ENCODE measurements around the gene OAT.

The OAT gene

DNA sequence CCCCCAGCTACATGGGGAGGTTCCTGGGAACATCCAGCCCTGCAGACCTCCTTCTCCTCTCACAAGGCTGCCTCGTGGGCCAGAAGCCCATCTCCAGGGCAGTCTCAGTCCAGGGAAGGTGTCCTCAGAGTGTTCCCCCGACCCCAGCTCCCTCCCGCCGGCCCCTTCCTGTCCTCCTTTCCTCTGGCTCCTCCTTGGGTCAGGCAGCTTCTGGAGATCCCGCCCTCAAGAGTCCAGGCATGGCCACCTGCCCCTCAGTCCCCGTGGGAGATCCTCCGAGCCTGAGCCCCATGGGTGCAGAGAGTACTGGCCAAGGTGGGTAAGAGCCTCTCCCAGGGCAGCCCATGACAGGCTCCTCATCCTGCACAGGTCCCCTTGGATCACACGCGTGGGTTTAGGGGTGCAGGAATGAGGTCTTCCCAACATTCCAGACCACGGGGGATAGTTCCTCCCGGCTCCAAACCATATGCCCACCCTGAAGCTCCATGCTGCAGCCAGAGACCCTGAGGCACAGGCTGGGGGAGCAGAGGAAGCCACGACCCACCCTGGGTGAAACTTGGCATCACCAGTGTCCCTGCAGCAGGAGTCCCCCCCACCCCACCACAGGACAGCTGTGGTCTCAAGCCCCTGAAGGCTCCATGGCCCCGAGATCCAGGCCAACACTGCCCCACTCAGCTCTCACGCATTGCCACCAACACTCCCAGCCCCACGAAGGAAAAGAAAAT is 65.5 kb downstream of the OAT start:
- DNase-seq (ENCODE audit: low spot score) = no peak

DNA sequence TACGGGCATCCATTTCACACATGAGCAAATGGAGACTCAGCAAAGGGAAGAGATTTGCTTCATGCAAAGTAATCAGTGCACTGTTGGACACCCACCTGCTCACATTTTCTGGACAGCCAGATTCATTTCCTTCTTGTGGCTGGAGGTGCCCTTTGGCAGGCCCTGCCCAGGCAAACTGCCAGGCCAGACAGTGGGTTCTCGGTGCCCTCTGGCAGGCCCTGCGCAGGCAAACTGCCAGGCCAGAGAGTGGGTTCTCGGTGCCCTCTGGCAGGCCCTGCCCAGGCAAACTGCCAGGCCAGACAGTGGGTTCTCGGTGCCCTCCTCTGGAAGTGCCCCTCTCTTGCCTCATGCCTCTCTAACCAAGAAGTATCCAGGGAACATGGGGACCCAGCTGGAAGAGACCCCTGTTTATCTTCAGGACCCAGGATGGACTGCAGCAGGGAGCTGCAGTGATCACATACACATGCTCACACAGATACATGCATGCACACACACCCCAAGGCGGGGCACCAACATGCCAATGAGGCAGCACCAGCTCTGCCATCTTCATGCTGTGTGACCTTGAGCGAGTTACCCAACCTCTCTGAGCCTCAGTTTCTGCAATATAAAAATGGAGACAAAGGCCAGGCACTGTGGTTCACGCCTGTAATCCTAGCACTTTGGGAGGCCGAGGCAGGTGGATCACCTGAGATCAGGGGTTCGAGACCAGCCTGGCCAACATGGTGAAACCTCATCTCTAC is 67.1 kb downstream of the OAT start:
- no peak for DNase-seq (ENCODE audit: low spot score)

DNA sequence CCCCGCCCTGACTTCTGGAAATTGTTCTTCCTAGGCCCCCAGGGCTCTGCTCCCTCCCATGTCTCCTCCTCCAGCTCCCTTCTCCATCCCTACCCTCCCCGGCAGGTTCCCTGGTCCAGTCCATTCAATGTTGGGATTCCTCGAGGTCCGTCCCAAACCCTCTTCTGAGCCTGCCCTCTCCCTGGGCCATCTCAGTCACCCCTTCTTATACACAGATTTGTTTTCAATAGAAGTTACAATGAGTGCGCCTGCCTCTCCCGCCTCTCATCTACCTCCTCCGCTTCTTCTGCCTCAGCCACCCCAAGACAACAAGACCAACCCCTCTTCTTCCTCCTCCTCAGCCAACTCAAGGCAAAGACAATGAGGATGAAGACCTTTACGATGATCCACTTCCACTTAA is 67.9 kb downstream of the OAT start:
- DNase-seq (ENCODE audit: low spot score) = no peak

DNA sequence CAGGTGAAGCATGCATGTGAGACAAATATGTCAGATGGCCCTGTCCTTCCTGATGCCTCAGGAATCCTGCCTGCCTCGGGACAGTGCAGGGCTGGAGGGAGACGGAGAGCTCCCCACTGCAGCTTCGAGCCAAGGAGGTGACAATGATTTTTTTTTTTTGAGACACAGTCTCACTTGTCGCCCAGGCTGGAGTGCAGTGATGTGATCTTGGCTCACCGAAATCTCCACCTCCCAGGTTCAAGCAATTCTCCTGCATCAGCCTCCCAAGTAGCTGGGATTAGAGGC is 68.8 kb downstream of the OAT start:
- no peak for DNase-seq (ENCODE audit: low spot score)

DNA sequence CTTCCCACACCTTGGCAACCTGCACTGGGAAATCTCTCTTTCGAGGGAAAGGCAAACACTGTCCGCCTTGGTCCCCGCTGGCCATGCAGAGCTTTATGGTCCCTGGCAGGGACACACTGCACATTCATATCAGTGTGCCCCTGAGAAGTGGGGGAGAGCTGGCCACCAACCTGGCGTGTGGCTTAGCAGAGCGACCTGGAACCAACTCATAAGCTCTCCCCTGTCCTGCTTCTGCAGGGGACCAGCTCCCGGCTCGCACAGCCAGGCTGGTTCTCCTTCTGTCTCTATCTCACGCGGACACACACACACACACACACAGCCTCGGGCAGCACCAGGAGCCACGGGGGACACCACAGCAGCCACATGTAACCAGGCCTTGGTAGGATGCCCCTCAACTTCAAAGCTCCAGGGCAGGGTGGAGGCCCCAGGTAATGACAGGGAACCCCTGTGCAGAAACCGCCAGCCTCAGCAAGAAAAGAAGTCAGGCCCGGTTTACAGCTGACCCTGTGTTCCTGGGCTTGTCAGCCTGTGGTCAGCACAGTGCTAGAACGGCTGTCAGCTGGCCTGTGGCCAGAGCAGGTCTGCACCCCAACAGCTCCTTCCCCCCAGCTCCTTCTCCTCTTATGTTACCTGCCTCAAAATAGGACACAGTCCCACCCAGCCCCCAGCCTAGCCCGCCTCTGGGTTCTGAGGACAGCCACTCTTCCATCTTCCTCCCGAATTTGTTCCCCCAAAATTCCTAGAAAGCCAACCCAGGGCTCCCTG is 69.3 kb downstream of the OAT start:
- no peak for DNase-seq (ENCODE audit: low spot score)

DNA sequence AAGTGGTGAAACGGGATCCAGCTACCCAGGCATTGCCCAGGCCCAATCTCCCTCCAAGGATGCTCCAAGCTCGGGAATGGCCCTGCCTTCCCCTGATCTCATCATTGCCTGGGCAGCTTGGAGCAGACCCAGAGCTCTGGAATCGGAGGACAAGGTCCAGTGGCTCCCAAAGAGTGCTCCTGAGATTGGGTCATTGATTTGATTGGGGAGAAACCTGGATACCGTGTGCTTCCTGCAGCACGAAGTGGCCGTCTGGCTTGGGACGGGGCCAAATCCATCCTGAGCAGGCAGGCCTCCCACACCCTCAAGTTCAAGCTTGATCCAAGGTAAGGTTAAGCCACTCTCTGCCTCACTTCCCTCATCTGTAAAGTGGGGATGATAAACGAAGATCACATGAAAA is 69.9 kb downstream of the OAT start:
- DNase-seq (ENCODE audit: low spot score) = no peak

DNA sequence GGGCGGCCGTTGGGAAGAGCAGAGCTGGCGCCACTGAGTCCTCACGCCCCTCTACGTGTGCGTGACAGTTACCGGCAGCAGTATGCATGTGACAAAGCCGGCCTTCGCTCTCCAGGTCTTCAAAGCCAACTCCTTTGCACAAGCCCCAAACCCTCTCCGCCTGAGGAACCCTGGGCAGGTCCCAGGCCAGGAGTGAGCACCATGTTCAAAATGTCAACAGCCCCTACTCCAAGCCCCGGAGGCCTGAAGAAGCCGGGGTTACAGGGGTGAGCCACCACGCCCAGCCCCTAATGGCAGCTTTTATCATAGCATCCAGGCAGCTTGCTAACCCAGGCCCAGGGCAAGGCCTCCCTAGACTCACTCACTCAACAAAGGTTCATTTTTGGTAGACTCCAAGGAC is 70.8 kb downstream of the OAT start:
- DNase-seq (ENCODE audit: low spot score) = no peak
